HUES64 (cell line): ENCODE data around the gene NEURL1.
A peak's percentile ranks its signal among the peaks of the same experiment; 100 is the strongest.
"Not testable (repeated sequence)": the region's sequence is repeated elsewhere in the genome, so short reads cannot be mapped to it uniquely, and the experiment has no call there.

Experiments
- H3K27ac ChIP-seq: 2 replicates; pipeline ENCODE4 v1.7.0; 2013; ENCODE audit warnings: low read depth, low read length, inconsistent platforms
- H3K27me3 ChIP-seq: 2 replicates; pipeline ENCODE4 v1.6.1; 2013; ENCODE audit warnings: mild to moderate bottlenecking, low read length; ENCODE audit not compliant: insufficient read depth
- H3K36me3 ChIP-seq: 2 replicates; pipeline ENCODE4 v1.6.1; 2013; ENCODE audit warnings: mild to moderate bottlenecking, low read length; ENCODE audit not compliant: insufficient read depth
- H3K4me1 ChIP-seq: 2 replicates; pipeline ENCODE4 v1.6.1; 2013; ENCODE audit warnings: mild to moderate bottlenecking, low read length, moderate library complexity; ENCODE audit not compliant: insufficient read depth
- H3K4me3 ChIP-seq: 2 replicates; pipeline ENCODE4 v1.5.1; 2013; ENCODE audit warnings: mild to moderate bottlenecking, low read length, moderate library complexity
- H3K9ac ChIP-seq: 2 replicates; pipeline ENCODE4 v1.6.1; 2013; ENCODE audit warnings: mild to moderate bottlenecking, low read depth, low read length
- H3K9me3 ChIP-seq: 2 replicates; pipeline ENCODE4 v1.6.1; 2013; ENCODE audit warnings: low read depth, low read length; ENCODE audit not compliant: insufficient read depth
- WGBS: fragments of 150-250, 120-280 bp; methylation state at CpG from one replicate; pipeline ENCODE4 v1.1.7; 2013; ENCODE audit warnings: missing lambda C conversion rate; 5-methylcytosine and 5-hydroxymethylcytosine counted together

Gene NEURL1

DNA sequence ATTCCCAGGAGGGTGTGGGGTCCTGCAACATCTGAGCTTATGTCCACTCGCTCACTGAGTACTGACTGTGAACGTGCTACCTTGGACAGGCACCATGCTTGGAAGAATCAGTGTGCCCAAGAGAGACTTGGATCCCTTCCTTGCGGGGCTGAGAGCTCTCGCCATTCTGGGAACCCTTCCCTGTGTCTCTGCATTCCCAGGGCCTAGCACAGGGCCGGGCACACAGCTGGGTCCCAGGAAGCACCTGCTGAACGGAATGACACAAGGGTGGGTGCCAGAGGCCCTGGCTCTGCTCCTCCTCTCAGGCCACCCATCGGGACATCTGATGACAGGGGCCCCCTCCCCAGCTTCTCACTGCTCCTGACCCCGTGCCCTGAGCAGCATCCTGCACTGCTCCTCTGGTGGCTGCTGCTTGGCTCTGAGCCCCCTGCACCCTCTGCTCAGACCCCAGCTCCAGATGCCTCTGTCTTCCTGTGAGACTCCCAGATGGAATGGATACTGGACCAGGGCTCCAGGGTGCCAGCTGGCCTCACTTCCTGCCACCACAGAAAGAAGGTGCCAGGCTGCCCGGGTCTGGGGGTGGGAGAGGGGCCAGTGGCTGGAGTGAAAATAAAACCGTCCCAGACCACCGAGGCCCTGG lies 129.6 kb downstream of the NEURL1 start:
- Histone ChIP-seq H3K27me3 (no peaks in the 10 kb centered on the region), H3K4me1 (no peaks in the 10 kb centered on the region), H3K27ac (no peak overlapping the region), H3K9ac (no peak overlapping the region), H3K9me3 (no peaks in the 10 kb centered on the region), H3K4me3 (no peak overlapping the region), H3K36me3 (peaks cover 5% of the 10 kb centered on the region; the same call in 1 of the 2 replicates)
- 92% methylated on average over 11 of the region's 11 CpGs for WGBS

DNA sequence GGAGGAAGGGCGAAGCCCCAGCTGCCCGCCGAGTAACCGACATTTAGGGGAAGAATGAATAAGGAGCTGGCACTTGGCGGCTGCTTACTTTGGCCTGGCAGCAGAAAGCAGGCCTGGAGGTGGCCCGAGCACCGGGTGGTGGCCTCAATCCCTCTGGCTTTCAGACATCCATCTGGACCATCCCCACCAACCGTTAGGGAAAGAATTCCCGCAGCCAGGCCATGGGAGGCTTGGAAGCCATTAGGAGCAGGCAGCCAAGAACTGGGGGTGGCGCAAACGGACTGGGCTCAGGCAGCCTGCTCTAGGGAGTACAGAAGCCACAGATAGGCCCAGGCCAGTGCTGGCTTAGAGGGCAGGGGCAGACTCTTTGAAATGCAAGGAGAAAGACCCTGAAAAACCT lies 132.7 kb downstream of the NEURL1 start:
- Histone ChIP-seq H3K27ac (no peak overlapping the region), H3K4me1 (no peaks in the 10 kb centered on the region), H3K9me3 (no peaks in the 10 kb centered on the region), H3K36me3 (no peaks in the 10 kb centered on the region), H3K4me3 (no peak overlapping the region), H3K9ac (no peak overlapping the region), H3K27me3 (no peaks in the 10 kb centered on the region)
- 92% methylated on average over 11 of the region's 11 CpGs for WGBS

DNA sequence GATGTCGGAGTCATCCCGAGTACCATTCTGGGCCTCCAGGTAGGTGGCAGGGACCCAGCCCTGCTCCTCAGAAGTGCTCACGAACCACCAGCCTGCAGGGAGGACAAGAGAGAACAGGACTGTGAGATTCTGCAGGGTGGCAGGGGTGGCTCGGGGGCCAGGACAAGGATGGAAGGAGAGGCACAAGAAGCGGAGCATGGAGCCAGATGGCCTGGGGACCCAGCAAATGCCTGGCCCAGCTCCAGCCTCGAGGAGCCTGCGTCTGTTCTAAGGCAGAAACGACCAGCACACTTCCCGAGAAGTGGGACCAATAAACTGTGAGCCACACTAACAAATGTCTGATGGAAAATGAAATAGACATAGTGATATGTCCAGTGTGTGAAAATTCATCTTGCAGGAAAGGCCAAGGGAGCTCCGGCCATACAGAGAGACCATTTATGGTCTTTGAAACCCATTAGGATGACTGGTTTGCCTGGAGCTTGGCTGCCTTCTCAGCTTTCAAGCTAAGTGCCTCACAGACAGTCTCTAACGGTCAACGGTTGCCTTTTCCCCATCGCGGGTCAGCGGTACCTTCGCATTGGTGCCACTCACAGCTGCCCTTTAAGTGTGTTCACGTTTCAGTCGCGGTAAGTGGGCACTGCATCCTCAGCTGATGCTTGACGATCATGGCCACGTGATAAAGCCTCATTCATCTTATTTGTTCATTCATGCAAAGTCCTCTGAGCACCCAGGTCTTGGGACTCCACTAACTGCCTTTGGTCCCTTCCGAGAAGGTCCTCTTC lies 133.8 kb downstream of the NEURL1 start:
- Histone ChIP-seq H3K9ac (no peak overlapping the region), H3K9me3 (no peaks in the 10 kb centered on the region), H3K4me1 (no peaks in the 10 kb centered on the region), H3K27me3 (no peaks in the 10 kb centered on the region), H3K36me3 (no peaks in the 10 kb centered on the region), H3K4me3 (no peak overlapping the region), H3K27ac (no peak overlapping the region)
- WGBS: 94% methylated on average over 22 of the region's 22 CpGs

DNA sequence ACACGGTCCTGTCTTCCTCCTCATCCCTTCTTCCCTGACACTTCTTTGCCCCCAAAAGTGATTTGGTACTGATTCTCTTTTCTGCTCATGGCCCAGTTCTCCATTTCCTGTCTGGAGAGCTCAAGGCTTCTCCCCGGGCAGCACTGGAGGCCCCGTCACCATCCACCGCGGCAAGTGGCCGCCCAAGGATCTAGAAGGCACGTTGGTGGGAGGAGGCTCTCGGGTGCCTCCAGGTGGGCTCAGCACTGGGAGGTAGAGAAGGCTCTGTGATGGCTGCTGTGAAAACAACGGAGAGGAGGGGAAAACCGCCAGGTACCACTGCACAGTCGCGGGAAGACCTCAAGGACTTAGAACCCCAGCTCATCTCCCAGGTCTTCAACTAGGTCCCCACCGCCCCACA lies 134.4 kb downstream of the NEURL1 start:
- WGBS: 93% methylated on average over 13 of the region's 13 CpGs
- H3K9ac ChIP-seq: no peak overlapping the region
- H3K36me3 ChIP-seq: no peaks in the 10 kb centered on the region

DNA sequence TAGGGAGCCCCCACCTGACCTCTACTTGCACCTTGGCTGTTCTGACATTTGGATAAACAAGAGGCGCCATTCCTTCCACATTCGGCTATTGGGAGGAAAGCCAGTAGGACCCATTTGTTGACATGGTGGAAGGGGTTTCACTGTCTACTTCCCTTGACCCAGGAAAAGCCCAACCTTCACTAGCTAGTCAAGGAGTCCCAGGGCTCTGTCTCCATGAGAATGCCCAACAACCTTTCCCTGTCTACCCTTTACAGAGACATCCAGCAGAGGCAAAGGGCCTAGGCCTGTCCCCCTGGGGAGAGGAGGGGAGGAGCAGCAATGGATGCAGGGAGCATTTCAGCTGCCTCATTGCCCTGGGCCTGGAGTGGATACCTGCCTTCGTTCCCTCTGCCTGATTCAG lies 136.1 kb downstream of the NEURL1 start:
- Histone ChIP-seq H3K36me3 (no peaks in the 10 kb centered on the region), H3K27ac (no peak overlapping the region), H3K4me3 (no peak overlapping the region), H3K9ac (no peak overlapping the region), H3K4me1 (no peaks in the 10 kb centered on the region), H3K9me3 (no peaks in the 10 kb centered on the region), H3K27me3 (no peaks in the 10 kb centered on the region)
- 91% methylated on average over 3 of the region's 3 CpGs for WGBS

More for the DNA sequence above, 134.4 kb downstream of the NEURL1 start:
- Histone ChIP-seq H3K27me3 (no peaks in the 10 kb centered on the region), H3K4me1 (no peaks in the 10 kb centered on the region), H3K27ac (no peak overlapping the region), H3K9me3 (no peaks in the 10 kb centered on the region), H3K4me3 (no peak overlapping the region)

DNA sequence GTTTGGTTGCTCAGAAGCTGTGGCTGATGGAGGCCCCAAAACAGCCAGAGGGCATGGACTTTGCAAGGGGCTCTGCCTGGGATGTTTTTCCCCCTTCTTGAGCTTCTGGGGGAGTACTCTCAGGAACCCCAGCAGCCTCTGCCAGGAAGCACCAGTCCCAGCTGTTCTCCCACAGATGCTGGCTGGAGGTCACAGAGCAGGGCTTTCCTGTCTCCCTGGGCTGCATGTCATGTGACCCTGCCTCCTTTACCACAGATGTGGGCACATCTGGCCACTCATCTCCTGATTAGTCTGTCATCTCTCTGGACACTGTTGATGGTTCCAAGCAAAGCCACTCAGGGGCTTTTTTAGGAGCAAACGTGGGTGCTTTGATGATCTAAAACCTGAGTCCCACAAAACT lies 136.7 kb downstream of the NEURL1 start:
- Histone ChIP-seq H3K9me3 (no peaks in the 10 kb centered on the region), H3K36me3 (no peaks in the 10 kb centered on the region), H3K4me3 (no peak overlapping the region), H3K9ac (no peak overlapping the region), H3K4me1 (no peaks in the 10 kb centered on the region; the same call in 1 of the 2 replicates), H3K27ac (no peak overlapping the region), H3K27me3 (no peaks in the 10 kb centered on the region)
- WGBS: 83% methylated on average over 1 of the region's 1 CpG

DNA sequence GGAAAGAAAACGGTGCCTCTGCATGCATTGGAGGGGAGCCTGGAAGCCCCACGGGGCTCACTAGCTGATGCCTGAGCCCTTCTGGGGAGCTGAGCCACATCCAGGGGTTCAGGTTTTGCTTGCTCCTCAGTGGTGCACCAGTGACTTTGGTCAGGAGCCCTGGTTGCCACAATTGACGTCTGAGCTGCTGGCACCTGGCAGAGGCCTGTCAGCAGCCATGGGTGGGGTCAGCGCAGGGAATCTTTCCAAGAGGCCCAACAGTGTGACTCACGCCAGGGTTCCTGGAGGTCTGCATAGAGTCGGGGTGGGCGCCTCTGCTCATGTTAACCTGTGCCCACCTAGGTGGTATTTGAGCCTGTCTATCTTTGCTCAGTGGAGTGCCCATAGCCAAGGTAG lies 138.7 kb downstream of the NEURL1 start:
- H3K9ac ChIP-seq: no peak overlapping the region

DNA sequence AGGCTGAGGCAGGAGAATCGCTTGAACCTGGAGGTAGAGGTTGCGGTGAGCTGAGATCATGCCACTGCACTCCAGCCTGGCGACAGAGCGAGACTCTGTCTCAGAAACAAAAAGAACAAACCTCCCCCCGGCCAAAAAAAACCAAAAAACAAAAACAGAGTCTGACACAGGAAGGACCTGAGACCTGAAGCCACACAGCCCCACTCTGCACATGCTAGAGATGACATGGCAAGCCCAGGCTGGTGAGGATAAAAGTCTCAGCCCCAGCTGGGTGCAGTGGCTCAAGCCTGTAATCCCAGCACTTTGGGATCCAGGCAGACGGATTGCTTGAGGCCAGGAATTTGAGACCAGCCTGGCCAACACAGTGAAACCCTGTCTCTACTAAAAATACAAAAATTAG lies 139.4 kb downstream of the NEURL1 start:
- H3K27ac ChIP-seq, H3K4me3 ChIP-seq, H3K36me3 ChIP-seq, H3K27me3 ChIP-seq, H3K9ac ChIP-seq, H3K9me3 ChIP-seq: not testable (repeated sequence)
- peaks cover 22% of the 10 kb centered on the region for H3K4me1 ChIP-seq
- 87% methylated on average over 6 of the region's 6 CpGs for WGBS

More for the DNA sequence above, 138.7 kb downstream of the NEURL1 start:
- H3K27ac ChIP-seq: no peak overlapping the region
- no peak overlapping the region for H3K4me3 ChIP-seq
- peaks cover 16% of the 10 kb centered on the region for H3K4me1 ChIP-seq
- H3K9me3 ChIP-seq: no peaks in the 10 kb centered on the region
- H3K27me3 ChIP-seq: no peaks in the 10 kb centered on the region
- WGBS: 91% methylated on average over 7 of the region's 7 CpGs
- no peaks in the 10 kb centered on the region for H3K36me3 ChIP-seq

DNA sequence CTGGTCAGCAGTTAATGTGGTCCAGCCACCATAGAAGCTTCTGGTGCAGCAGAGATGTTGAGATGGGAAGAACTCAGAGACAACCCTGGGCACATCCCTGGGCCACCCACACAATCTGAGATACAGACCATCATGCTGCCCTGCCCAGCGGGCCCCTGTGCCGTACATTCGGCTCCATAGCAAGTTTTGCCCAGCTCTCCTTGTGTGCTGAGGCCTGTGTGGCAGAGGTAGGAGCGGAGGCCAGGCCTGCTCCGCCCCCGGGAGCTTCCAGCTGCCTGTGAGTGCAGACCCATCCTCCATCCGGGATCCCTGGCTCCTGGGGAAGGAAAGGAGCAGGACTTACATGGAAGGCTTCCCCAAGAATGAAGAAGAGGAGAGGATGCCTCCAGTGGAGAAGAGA lies 140.3 kb downstream of the NEURL1 start:
- Histone ChIP-seq H3K9ac (no peak overlapping the region), H3K27me3 (no peaks in the 10 kb centered on the region), H3K27ac (no peak overlapping the region), H3K36me3 (no peaks in the 10 kb centered on the region), H3K4me3 (no peak overlapping the region), H3K9me3 (no peaks in the 10 kb centered on the region), H3K4me1 (peaks cover 30% of the 10 kb centered on the region)
- WGBS: 91% methylated on average over 7 of the region's 7 CpGs

DNA sequence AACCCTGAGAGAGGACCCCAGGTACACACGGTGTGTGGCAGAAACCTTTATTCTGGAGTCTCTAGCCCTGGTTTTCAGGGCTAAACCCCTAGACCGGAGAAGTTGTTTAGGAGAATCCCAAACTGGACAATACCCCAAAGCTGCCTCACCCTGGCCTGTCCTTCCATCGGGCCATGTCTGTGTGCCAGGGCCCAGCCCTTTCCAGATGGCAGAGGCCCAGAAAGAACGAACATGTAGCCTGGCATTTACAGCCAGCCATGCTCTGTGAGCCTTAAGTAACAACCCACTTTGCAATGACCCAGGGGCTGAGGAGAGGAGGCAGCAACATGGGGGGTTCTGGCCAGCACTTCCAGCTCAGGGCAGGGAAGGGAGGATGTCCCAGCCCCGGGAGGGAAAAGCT lies 142.1 kb downstream of the NEURL1 start:
- Histone ChIP-seq H3K27ac (peak overlapping the region; percentile 51; the same call in 1 of the 2 replicates), H3K4me1 (peaks cover 32% of the 10 kb centered on the region), H3K27me3 (no peaks in the 10 kb centered on the region), H3K36me3 (no peaks in the 10 kb centered on the region), H3K4me3 (no peak overlapping the region), H3K9ac (no peak overlapping the region), H3K9me3 (no peaks in the 10 kb centered on the region)
- 85% methylated on average over 5 of the region's 5 CpGs for WGBS

DNA sequence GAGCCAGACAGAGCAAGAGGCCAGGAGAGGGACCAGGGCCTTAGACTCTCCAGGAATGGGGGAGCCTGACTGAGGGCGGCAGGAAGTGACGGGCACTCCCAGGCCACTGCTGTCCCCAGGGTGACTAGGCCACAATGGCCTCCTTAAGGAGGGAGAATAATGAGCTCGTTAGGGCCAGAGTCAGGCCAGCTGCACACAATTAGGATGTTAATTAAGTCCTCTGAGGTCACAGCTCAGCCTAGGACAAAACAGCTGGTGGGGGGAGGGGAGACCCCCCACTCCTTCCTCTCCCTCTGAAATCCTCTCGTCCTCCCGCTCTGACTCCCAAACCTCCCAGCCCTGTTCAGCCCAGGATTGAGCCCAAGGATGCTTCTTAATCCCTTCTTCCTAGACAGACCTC lies 143.0 kb downstream of the NEURL1 start:
- Histone ChIP-seq H3K27ac (peak overlapping the region; percentile 67; the same call in 1 of the 2 replicates), H3K4me3 (no peak overlapping the region), H3K9me3 (no peaks in the 10 kb centered on the region), H3K9ac (no peak overlapping the region), H3K27me3 (no peaks in the 10 kb centered on the region), H3K36me3 (no peaks in the 10 kb centered on the region), H3K4me1 (peaks cover 32% of the 10 kb centered on the region)
- WGBS: 25% methylated on average over 5 of the region's 5 CpGs
